HepG2 (cell line): ENCODE data around the gene DNAH9. TPM values are rescaled to one million over a fixed set of nuclear protein-coding genes. Genes with fewer than 3 reads are reported as not detected.

Source experiments
- ATF7-NPFF ChIP-seq: sonication (generic); formaldehyde crosslinking; IDR thresholded peaks from 2 replicates; pipeline ENCODE4 v1.8.1; 2023; ENCODE audit warnings: mild to moderate bottlenecking, low read depth, missing genetic modification reagents, moderate library complexity
- CC2D1A ChIP-seq: sonication (generic); formaldehyde crosslinking; IDR thresholded peaks from 2 replicates; pipeline ENCODE4 v1.8.1; 2023; ENCODE audit warnings: mild to moderate bottlenecking, missing genetic modification reagents
- CHD4 ChIP-seq: fragments of 200-600 bp; sonication (generic); IDR thresholded peaks from 2 replicates; pipeline ENCODE4 v1.7.0; 2017; ENCODE audit warnings: mild to moderate bottlenecking, low read length, borderline replicate concordance
- FOSL2 ChIP-seq: sonication (generic); formaldehyde crosslinking; IDR thresholded peaks from 2 replicates; pipeline ENCODE4 v1.4.0; 2020; ENCODE audit warnings: missing genetic modification reagents
- JUND ChIP-seq: sonication (generic); formaldehyde crosslinking; IDR thresholded peaks from 2 replicates; pipeline ENCODE4 v1.8.0; 2022; ENCODE audit warnings: mild to moderate bottlenecking, missing genetic modification reagents
- MAF1 ChIP-seq: sonication (generic); formaldehyde crosslinking; IDR thresholded peaks from 2 replicates; pipeline ENCODE4 v1.5.0; 2020; ENCODE audit warnings: missing genetic modification reagents, borderline replicate concordance
- MEIS2 ChIP-seq: sonication (generic); formaldehyde crosslinking; IDR thresholded peaks from 2 replicates; pipeline ENCODE4 v1.9.0; 2021; ENCODE audit warnings: mild to moderate bottlenecking, missing genetic modification reagents
- RAD21 ChIP-seq: fragments of 450-650 bp; formaldehyde crosslinking; IDR thresholded peaks from 2 replicates; pipeline ENCODE4 v1.5.0; 2020; ENCODE audit warnings: mild to moderate bottlenecking
- ZNF10 ChIP-seq: sonication (generic); formaldehyde crosslinking; IDR thresholded peaks from 2 replicates; pipeline ENCODE4 v1.4.0; 2020; ENCODE audit warnings: mild to moderate bottlenecking, low read depth, missing genetic modification reagents, borderline replicate concordance
- ZNF326 ChIP-seq: sonication (generic); formaldehyde crosslinking; IDR thresholded peaks from 2 replicates; pipeline ENCODE4 v1.4.0; 2020; ENCODE audit warnings: missing genetic modification reagents, borderline replicate concordance
- ZNF446 ChIP-seq: sonication (generic); formaldehyde crosslinking; IDR thresholded peaks from 2 replicates; pipeline ENCODE4 v1.5.0; 2020; ENCODE audit warnings: mild to moderate bottlenecking, missing genetic modification reagents
- ZNF530 ChIP-seq: sonication (generic); formaldehyde crosslinking; IDR thresholded peaks from 2 replicates; pipeline ENCODE4 v1.5.0; 2020; ENCODE audit warnings: low read depth, mild to moderate bottlenecking, missing genetic modification reagents
- ZNF788 ChIP-seq: sonication (generic); formaldehyde crosslinking; IDR thresholded peaks from 2 replicates; pipeline ENCODE4 v1.5.0; 2020; ENCODE audit warnings: mild to moderate bottlenecking, missing genetic modification reagents, borderline replicate concordance
- polyA plus RNA-seq, 8 experiments: library from polyadenylated mRNA; depleted of rRNA in 3 of 8; stranded (reverse) in 7 of 8; unstranded in 1 of 8; fragments of >200 nt; fragmentation: Illumina TruSeq in 4 of 8; extraction: Trizol in 4 of 8; gene quantifications; 2 replicates each; pipeline versions ENCODE4 v1.2.1 to v1.2.3, GENCODE V29; 2011 to 2016; ENCODE audit warnings: low read depth in 4 of 8, missing spikeins in 1 of 8, mixed read lengths in 1 of 8; ENCODE audit not compliant: insufficient read depth in 1 of 8
- total RNA-seq, 5 experiments: library from RNA; depleted of rRNA; stranded (reverse); fragments of >200 nt; fragmentation: Illumina TruSeq; extraction: Trizol; gene quantifications; 2 replicates each; pipeline ENCODE4 v1.2.3, GENCODE V29; 2016; ENCODE audit warnings: low read depth in 1 of 5
- TF ChIP-seq, protein P1 (sequence below): sonication (generic); formaldehyde crosslinking; IDR thresholded peaks from 2 replicates; pipeline ENCODE4 v1.4.0; 2020; ENCODE audit warnings: missing genetic modification reagents, borderline replicate concordance
- TF ChIP-seq, protein P2 (sequence below), 2 experiments: IDR thresholded peaks; 2 replicates each; pipeline ENCODE4 v1.6.1; 2011 to 2012; ENCODE audit warnings: low read length in 2 of 2, borderline replicate concordance in 1 of 2, low read depth in 1 of 2, mild to moderate bottlenecking in 1 of 2, moderate library complexity in 1 of 2
- TF ChIP-seq, protein P3 (sequence below): sonication (generic); formaldehyde crosslinking; IDR thresholded peaks from 2 replicates; pipeline ENCODE4 v1.8.1; 2023; ENCODE audit warnings: mild to moderate bottlenecking, missing genetic modification reagents
- TF ChIP-seq, protein P4 (sequence below): sonication (generic); formaldehyde crosslinking; IDR thresholded peaks from 2 replicates; pipeline ENCODE4 v1.9.0; 2022; ENCODE audit warnings: missing genetic modification reagents, mild to moderate bottlenecking, borderline replicate concordance

Gene DNAH9
- total and polyA plus RNA-seq, 2 of the 13 experiments (the other 11 are each of a cell fraction or from before 2014, with no cell fraction given): not detected

DNA sequence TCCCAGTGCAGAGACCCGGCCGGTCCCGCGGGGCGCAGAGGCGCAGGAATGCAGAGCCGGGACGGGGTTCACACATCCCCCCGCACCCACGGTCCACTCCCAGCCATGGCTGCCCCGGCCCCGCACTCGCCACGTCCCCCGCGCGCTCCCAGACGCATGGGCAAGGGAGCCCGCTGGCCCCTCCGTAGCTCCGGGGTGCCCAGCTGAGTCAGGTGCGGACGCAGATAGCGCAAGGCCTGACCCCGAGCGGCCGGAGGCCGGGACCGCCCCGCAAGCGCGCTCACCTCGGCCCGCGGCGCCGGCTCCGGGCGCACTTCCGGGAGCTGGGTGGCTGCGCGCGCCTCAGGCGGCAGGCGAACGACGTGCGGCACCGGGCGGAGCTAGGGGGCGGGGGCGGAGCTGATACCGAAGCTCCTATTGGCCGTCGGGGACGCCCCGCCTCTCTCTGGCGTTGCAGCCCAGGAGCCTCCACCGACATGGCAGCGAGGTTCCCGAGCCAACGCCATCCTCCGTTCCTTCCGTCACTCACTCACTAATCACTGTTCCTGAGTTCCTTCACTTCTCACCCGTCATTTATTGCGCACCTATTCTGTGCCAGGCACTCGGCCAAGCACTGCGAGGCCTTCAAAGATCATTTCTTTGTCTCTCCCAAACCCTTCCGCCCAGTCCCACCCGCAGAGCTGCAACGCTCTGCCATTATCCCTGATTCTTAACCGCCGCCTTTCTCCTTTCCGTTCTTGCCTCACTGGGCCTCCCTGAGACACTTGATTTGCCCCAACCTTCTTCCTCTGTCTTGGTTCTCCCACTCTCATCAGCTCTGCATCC lies 399.1 kb downstream of the DNAH9 start, which contains the start of gene ZNF18 (continued):
- peak; percentile 35; the same call in 1 of the 2 replicates for TF ChIP-seq RAD21 (CRISPR knock-in tag)
- TF ChIP-seq ZNF326 (CRISPR knock-in tag): no peak
- no peak for TF ChIP-seq ZNF10 (CRISPR knock-in tag)
- TF ChIP-seq MEIS2: peak; percentile 87
- TF ChIP-seq ZNF530 (CRISPR knock-in tag): no peak
- TF ChIP-seq, protein P1, sequence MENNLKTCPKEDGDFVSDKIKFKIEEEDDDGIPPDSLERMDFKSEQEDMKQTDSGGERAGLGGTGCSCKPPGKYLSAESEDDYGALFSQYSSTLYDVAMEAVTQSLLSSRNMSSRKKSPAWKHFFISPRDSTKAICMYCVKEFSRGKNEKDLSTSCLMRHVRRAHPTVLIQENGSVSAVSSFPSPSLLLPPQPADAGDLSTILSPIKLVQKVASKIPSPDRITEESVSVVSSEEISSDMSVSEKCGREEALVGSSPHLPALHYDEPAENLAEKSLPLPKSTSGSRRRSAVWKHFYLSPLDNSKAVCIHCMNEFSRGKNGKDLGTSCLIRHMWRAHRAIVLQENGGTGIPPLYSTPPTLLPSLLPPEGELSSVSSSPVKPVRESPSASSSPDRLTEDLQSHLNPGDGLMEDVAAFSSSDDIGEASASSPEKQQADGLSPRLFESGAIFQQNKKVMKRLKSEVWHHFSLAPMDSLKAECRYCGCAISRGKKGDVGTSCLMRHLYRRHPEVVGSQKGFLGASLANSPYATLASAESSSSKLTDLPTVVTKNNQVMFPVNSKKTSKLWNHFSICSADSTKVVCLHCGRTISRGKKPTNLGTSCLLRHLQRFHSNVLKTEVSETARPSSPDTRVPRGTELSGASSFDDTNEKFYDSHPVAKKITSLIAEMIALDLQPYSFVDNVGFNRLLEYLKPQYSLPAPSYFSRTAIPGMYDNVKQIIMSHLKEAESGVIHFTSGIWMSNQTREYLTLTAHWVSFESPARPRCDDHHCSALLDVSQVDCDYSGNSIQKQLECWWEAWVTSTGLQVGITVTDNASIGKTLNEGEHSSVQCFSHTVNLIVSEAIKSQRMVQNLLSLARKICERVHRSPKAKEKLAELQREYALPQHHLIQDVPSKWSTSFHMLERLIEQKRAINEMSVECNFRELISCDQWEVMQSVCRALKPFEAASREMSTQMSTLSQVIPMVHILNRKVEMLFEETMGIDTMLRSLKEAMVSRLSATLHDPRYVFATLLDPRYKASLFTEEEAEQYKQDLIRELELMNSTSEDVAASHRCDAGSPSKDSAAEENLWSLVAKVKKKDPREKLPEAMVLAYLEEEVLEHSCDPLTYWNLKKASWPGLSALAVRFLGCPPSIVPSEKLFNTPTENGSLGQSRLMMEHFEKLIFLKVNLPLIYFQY (CRISPR knock-in tag): no peak
- TF ChIP-seq, protein P2, sequence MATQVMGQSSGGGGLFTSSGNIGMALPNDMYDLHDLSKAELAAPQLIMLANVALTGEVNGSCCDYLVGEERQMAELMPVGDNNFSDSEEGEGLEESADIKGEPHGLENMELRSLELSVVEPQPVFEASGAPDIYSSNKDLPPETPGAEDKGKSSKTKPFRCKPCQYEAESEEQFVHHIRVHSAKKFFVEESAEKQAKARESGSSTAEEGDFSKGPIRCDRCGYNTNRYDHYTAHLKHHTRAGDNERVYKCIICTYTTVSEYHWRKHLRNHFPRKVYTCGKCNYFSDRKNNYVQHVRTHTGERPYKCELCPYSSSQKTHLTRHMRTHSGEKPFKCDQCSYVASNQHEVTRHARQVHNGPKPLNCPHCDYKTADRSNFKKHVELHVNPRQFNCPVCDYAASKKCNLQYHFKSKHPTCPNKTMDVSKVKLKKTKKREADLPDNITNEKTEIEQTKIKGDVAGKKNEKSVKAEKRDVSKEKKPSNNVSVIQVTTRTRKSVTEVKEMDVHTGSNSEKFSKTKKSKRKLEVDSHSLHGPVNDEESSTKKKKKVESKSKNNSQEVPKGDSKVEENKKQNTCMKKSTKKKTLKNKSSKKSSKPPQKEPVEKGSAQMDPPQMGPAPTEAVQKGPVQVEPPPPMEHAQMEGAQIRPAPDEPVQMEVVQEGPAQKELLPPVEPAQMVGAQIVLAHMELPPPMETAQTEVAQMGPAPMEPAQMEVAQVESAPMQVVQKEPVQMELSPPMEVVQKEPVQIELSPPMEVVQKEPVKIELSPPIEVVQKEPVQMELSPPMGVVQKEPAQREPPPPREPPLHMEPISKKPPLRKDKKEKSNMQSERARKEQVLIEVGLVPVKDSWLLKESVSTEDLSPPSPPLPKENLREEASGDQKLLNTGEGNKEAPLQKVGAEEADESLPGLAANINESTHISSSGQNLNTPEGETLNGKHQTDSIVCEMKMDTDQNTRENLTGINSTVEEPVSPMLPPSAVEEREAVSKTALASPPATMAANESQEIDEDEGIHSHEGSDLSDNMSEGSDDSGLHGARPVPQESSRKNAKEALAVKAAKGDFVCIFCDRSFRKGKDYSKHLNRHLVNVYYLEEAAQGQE (IDR thresholded peaks at IDR 0.05; ENCODE audit: borderline replicate concordance in 1 of 2, low read depth in 1 of 2, low read length in 2 of 2): no peak
- TF ChIP-seq FOSL2 (CRISPR knock-in tag): 0 out of 2 replicates have a peak, but pooled peaks have one; percentile 4
- no peak for TF ChIP-seq ZNF446 (CRISPR knock-in tag)
- TF ChIP-seq JUND (CRISPR knock-in tag): no peak
- TF ChIP-seq, protein P3, sequence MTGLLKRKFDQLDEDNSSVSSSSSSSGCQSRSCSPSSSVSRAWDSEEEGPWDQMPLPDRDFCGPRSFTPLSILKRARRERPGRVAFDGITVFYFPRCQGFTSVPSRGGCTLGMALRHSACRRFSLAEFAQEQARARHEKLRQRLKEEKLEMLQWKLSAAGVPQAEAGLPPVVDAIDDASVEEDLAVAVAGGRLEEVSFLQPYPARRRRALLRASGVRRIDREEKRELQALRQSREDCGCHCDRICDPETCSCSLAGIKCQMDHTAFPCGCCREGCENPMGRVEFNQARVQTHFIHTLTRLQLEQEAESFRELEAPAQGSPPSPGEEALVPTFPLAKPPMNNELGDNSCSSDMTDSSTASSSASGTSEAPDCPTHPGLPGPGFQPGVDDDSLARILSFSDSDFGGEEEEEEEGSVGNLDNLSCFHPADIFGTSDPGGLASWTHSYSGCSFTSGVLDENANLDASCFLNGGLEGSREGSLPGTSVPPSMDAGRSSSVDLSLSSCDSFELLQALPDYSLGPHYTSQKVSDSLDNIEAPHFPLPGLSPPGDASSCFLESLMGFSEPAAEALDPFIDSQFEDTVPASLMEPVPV (CRISPR knock-in tag): peak; percentile 56; the same call in 1 of the 2 replicates
- no peak for TF ChIP-seq CHD4
- peak; percentile 76; the same call in 1 of the 2 replicates for TF ChIP-seq ZNF788 (CRISPR knock-in tag)
- TF ChIP-seq MAF1: no peak
- peak; percentile 52; the same call in 1 of the 2 replicates for TF ChIP-seq ATF7-NPFF (CRISPR knock-in tag)
- TF ChIP-seq, protein P4, sequence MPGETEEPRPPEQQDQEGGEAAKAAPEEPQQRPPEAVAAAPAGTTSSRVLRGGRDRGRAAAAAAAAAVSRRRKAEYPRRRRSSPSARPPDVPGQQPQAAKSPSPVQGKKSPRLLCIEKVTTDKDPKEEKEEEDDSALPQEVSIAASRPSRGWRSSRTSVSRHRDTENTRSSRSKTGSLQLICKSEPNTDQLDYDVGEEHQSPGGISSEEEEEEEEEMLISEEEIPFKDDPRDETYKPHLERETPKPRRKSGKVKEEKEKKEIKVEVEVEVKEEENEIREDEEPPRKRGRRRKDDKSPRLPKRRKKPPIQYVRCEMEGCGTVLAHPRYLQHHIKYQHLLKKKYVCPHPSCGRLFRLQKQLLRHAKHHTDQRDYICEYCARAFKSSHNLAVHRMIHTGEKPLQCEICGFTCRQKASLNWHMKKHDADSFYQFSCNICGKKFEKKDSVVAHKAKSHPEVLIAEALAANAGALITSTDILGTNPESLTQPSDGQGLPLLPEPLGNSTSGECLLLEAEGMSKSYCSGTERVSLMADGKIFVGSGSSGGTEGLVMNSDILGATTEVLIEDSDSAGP (CRISPR knock-in tag): peak; percentile 81
- no peak for TF ChIP-seq CC2D1A
